GM13977 (cell line): Measurements from ENCODE around the gene MYO1A.
"Not testable (repeated sequence)": the region's sequence is repeated elsewhere in the genome, so short reads cannot be mapped to it uniquely, and the experiment has no call there.

Experiments used
- DNase-seq: peaks from one replicate; pipeline ENCODE4 v3.0.0; 2012; ENCODE audit warnings: low spot score
- CTCF ChIP-seq: IDR thresholded peaks from 2 replicates; pipeline ENCODE4 v1.5.1; 2012; ENCODE audit warnings: mild to moderate bottlenecking, control low read depth; ENCODE audit not compliant: insufficient read depth; ENCODE audit errors: extremely low read depth, missing control alignments
- in situ Hi-C: fragments of 300-500 bp; cut with MboI; formaldehyde crosslinking; loops from one replicate; pipeline ENCODE4 v1.12.0; 2022; ENCODE audit warnings: low sequenced_read_pairs, low pct_unique_long_range_greater_than_20kb, mixed read lengths, inconsistent platforms; ENCODE audit not compliant: unreplicated experiment

The MYO1A gene

GRCh38 chr12:57031138-57031725 is 18.7 kb downstream of the MYO1A start:
- in situ Hi-C loops = no loop called here
- peak; percentile 47 for DNase-seq
- peak; percentile 30 for TF ChIP-seq CTCF

- no peak for DNase-seq
- no peak for TF ChIP-seq CTCF
- in situ Hi-C loops = no loop called here
Measured at GRCh38 chr12:57029457-57029856, 20.5 kb downstream of the MYO1A start.

GRCh38 chr12:57027805-57028153 is 22.1 kb downstream of the MYO1A start:
- DNase-seq = no peak
- in situ Hi-C loops = no loop called here
- TF ChIP-seq CTCF = no peak

GRCh38 chr12:57027011-57027804 is 22.7 kb downstream of the MYO1A start:
- in situ Hi-C loops = no loop called here
- no peak for TF ChIP-seq CTCF
- no peak for DNase-seq

GRCh38 chr12:57025196-57025595 is 24.7 kb downstream of the MYO1A start:
- in situ Hi-C loops = no loop called here
- DNase-seq = no peak
- no peak for TF ChIP-seq CTCF

- DNase-seq, in situ Hi-C loops: not testable (repeated sequence)
Measured at GRCh38 chr12:57022324-57022723, 27.6 kb downstream of the MYO1A start.

- no peak for TF ChIP-seq CTCF
- in situ Hi-C loops = no loop called here
- DNase-seq = no peak
Measured at GRCh38 chr12:57019983-57020719, 29.8 kb downstream of the MYO1A start.
